Endothelial cell of umbilical vein (primary cell): ENCODE measurements around the gene CTIF. TPM values are rescaled to one million over a fixed set of nuclear protein-coding genes. Genes with fewer than 3 reads are reported as not detected.

Experiments
- BruUV-seq: library from RNA; stranded (reverse); fragments of 400-500 nt; replicated peaks from 2 replicates; lab custom pipeline; 2021; lab: Mats Ljungman, UMichigan
- CTCF ChIA-PET: fragments of 300-600, 350-600 bp; sonication (Branson Sonifier 250); formaldehyde crosslinking; loops from one replicate; lab custom pipeline; 2021; ENCODE audit warnings: antibody characterized with exemption, inconsistent platforms; lab: Charles Lee
- POLR2A ChIA-PET: fragments of 300-600, 350-600 bp; sonication (Branson Sonifier 250); formaldehyde crosslinking; loops from one replicate; lab custom pipeline; 2021; ENCODE audit warnings: antibody characterized with exemption, inconsistent platforms; lab: Charles Lee
- DNase-seq: peaks from one replicate; pipeline ENCODE4 v3.0.0-alpha.2; 2011; ENCODE audit warnings: low read depth, low spot score
- FAIRE-seq: peaks from 2 replicates; lab custom pipeline; 2011; peaks lifted over from hg19 to GRCh38; lab: Jason Lieb, UNC
- H2AFZ ChIP-seq: 2 replicates; pipeline ENCODE4 v1.6.0; 2012; ENCODE audit warnings: low read depth, low read length, control low read depth, inconsistent platforms
- H3K27ac ChIP-seq: 2 replicates; pipeline ENCODE4 v1.5.1; 2011; ENCODE audit warnings: low read depth, mild to moderate bottlenecking, control low read depth, low read length, moderate library complexity; ENCODE audit not compliant: insufficient read depth
- H3K27me3 ChIP-seq, 2 experiments: 2 replicates each; pipeline versions ENCODE4 v1.6.0 to v1.6.1; 2011; ENCODE audit warnings: low read length in 2 of 2, mixed read lengths in 1 of 2; ENCODE audit not compliant: control insufficient read depth in 2 of 2, insufficient read depth in 2 of 2
- H3K36me3 ChIP-seq, 2 experiments: 2 replicates in 1 of 2; 3 replicates in 1 of 2; pipeline ENCODE4 v1.5.1; 2011; ENCODE audit warnings: low read length in 2 of 2, mild to moderate bottlenecking in 1 of 2, moderate library complexity in 1 of 2; ENCODE audit not compliant: control insufficient read depth in 2 of 2, insufficient read depth in 2 of 2; ENCODE audit errors: extremely low read depth in 1 of 2
- H3K4me1 ChIP-seq: 3 replicates; pipeline ENCODE4 v1.5.1; 2011; ENCODE audit warnings: mild to moderate bottlenecking, low read length; ENCODE audit not compliant: control insufficient read depth, insufficient read depth; ENCODE audit errors: extremely low read depth
- H3K4me2 ChIP-seq: 2 replicates; pipeline ENCODE4 v1.6.1; 2011; ENCODE audit warnings: low read length, control low read depth, mixed read lengths; ENCODE audit not compliant: insufficient read depth
- H3K4me3 ChIP-seq, 3 experiments: fragments of 200-600 bp in 1 of 3; sonication (generic), shearing (Covaris generic) in 1 of 3; replicated peaks in 1 of 3; 2 replicates each; pipeline ENCODE4 v1.5.1; 2011 to 2016; ENCODE audit warnings: control low read depth in 3 of 3, low read length in 3 of 3, mild to moderate bottlenecking in 2 of 3, inconsistent platforms in 1 of 3, low read depth in 1 of 3, moderate library complexity in 1 of 3; ENCODE audit not compliant: insufficient read depth in 1 of 3
- H3K79me2 ChIP-seq: 2 replicates; pipeline ENCODE4 v1.6.0; 2012; ENCODE audit warnings: low read length, inconsistent platforms; ENCODE audit not compliant: control insufficient read depth, insufficient read depth
- H3K9ac ChIP-seq: replicated peaks from 2 replicates; pipeline ENCODE3; 2011; ENCODE audit warnings: low read length, control low read depth; ENCODE audit not compliant: insufficient read depth; ENCODE audit errors: extremely low read depth
- H3K9me1 ChIP-seq: replicated peaks from 3 replicates; pipeline ENCODE4 v1.6.0; 2011; ENCODE audit warnings: mild to moderate bottlenecking, low read length; ENCODE audit not compliant: control insufficient read depth, insufficient read depth; ENCODE audit errors: extremely low read depth
- H3K9me3 ChIP-seq: replicated peaks from 2 replicates; pipeline ENCODE4 v1.5.1; 2012; ENCODE audit warnings: low read length, inconsistent platforms; ENCODE audit not compliant: control insufficient read depth, insufficient read depth
- H4K20me1 ChIP-seq: replicated peaks from 2 replicates; pipeline ENCODE3; 2011; ENCODE audit warnings: mild to moderate bottlenecking, low read length; ENCODE audit not compliant: control insufficient read depth, insufficient read depth; ENCODE audit errors: extremely low read depth
- CTCF ChIP-seq, 2 donors: IDR thresholded peaks; 1 replicate in 1 of 2; 2 replicates in 1 of 2; pipeline ENCODE4 v1.5.1; 2011; ENCODE audit warnings: low read length in 2 of 2, mild to moderate bottlenecking in 2 of 2, moderate library complexity in 2 of 2, control low read depth in 1 of 2, inconsistent platforms in 1 of 2, low read depth in 1 of 2; ENCODE audit not compliant: insufficient read depth in 1 of 2; ENCODE audit errors: extremely low read depth in 1 of 2
- EZH2 ChIP-seq: IDR thresholded peaks from 2 replicates; pipeline ENCODE4 v1.6.1; 2012; ENCODE audit warnings: borderline replicate concordance, low read depth, mild to moderate bottlenecking, moderate library complexity, low read length, inconsistent platforms; ENCODE audit not compliant: severe bottlenecking
- FOS ChIP-seq: IDR thresholded peaks from 2 replicates; pipeline ENCODE4 v1.6.1; 2011; ENCODE audit warnings: mild to moderate bottlenecking, low read length, moderate library complexity, borderline replicate concordance; ENCODE audit not compliant: insufficient read depth
- GATA2 ChIP-seq: IDR thresholded peaks from 2 replicates; pipeline ENCODE4 v1.7.0; 2011; ENCODE audit warnings: low read depth, mild to moderate bottlenecking, moderate library complexity, mixed read lengths, low read length; ENCODE audit not compliant: insufficient read length, insufficient read depth
- JUN ChIP-seq: IDR thresholded peaks from 2 replicates; pipeline ENCODE4 v1.6.1; 2011; ENCODE audit warnings: borderline replicate concordance, low read depth; ENCODE audit not compliant: insufficient read length, insufficient read depth
- MAX ChIP-seq: IDR thresholded peaks from 2 replicates; pipeline ENCODE4 v1.6.1; 2011; ENCODE audit not compliant: insufficient read depth, insufficient read length
- MYC ChIP-seq: IDR thresholded peaks from one replicate; pipeline ENCODE4 v1.6.1; 2011; ENCODE audit warnings: mild to moderate bottlenecking, low read depth, low read length
- POLR2A ChIP-seq: IDR thresholded peaks from 2 replicates; pipeline ENCODE4 v1.6.1; 2012; ENCODE audit warnings: low read depth, mild to moderate bottlenecking, control low read depth, low read length
- POLR2AphosphoS5 ChIP-seq: IDR thresholded peaks from 2 replicates; pipeline ENCODE4 v1.6.1; 2012; ENCODE audit warnings: low read depth, mild to moderate bottlenecking, control low read depth, low read length, moderate library complexity; ENCODE audit not compliant: insufficient read depth
- dilution Hi-C: fragments of 300-500 bp; cut with MboI; formaldehyde crosslinking; loops from one replicate; pipeline ENCODE4 v1.15.0; 2019; ENCODE audit warnings: low sequenced_read_pairs; ENCODE audit not compliant: extremely low pct_ligation_motif_present
- intact Hi-C: fragments of 100-400 bp; cut with micrococcal nuclease; formaldehyde crosslinking; loops from one replicate; pipeline ENCODE4 v1.10.0; 2022
- polyA plus RNA-seq, 4 experiments: library from polyadenylated mRNA; depleted of rRNA in 3 of 4; stranded (reverse) in 3 of 4; unstranded in 1 of 4; fragments of >200 nt; gene quantifications; 2 replicates each; pipeline versions ENCODE4 v1.2.1 to v1.2.3, GENCODE V29; 2011 to 2012; ENCODE audit warnings: missing spikeins in 1 of 4
- total RNA-seq: library from RNA; stranded (reverse); gene quantifications from 2 replicates; pipeline ENCODE4 v1.2.3, GENCODE V29; 2021

CTIF gene
- total and polyA plus RNA-seq, 2 donors (not counting 3 experiments of a cell fraction or from before 2014, with no cell fraction given) = 20.9 to 57.7 TPM

DNA sequence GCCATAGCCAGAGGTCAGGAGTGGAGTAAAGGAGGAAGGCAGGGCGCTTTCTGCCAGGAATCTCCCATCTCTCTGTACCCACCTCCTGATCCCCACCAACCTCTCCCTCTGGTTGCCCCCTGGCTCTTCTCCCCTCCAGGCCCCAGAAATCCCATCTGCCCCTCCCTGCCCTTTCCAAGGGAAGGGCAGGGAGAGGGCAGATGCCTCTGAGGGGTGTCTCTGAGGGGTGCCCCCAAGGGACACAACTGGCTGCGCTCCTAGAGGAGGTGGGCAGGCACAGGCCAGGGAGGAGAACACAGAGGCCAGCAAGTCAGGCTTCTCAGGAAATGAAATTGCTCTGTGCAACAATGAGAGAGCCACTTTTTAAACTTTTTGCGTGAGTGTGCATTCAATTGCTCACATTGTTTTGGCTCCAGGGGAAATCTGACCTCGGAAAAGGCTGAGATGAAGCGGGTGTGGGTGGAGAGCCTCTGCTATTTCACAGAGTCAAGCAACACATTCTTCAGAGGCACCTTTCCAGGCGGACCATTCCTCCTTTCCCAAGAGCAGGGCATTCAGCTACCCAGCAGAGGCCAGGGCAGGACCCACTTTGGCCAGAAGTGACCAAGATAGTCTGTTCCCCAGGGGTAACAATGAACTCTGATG is 286.4 kb downstream of the CTIF start:
- no peak overlapping the region for H3K4me3 ChIP-seq
- no peaks in the 10 kb centered on the region for H3K9me1 ChIP-seq
- no peak overlapping the region for H2AFZ ChIP-seq
- peak; percentile 66 for DNase-seq
- ChIA-PET POLR2A (no interaction called here), CTCF (interaction anchor here (1.0 kb wide), 1 partner anchor 112 kb away, joined by 3 read pairs; no protein-coding TSS in a partner anchor)
- H3K4me2 ChIP-seq = peak overlapping the region; percentile 51
- no peaks in the 10 kb centered on the region for H3K27me3 ChIP-seq
- dilution Hi-C loops = no loop called here
- no peaks in the 10 kb centered on the region for H4K20me1 ChIP-seq
- BruUV-seq = no TSS peak
- H3K9me3 ChIP-seq = no peaks in the 10 kb centered on the region
- FAIRE-seq = peak; percentile 89
- no peak overlapping the region for H3K9ac ChIP-seq
- no peaks in the 10 kb centered on the region for H3K36me3 ChIP-seq
- no peak for TF ChIP-seq JUN
- TF ChIP-seq CTCF (IDR thresholded peaks at IDR 0.05; ENCODE audit: extremely low read depth in 1 of 2, insufficient read depth in 1 of 2, low read depth in 1 of 2, low read length in 2 of 2) = no peak
- no peak for TF ChIP-seq POLR2A
- TF ChIP-seq GATA2 = no peak
- no peak for TF ChIP-seq MYC
- no peak for TF ChIP-seq FOS
- TF ChIP-seq POLR2AphosphoS5 = no peak
- no peak for TF ChIP-seq EZH2
- no peak for TF ChIP-seq MAX
- intact Hi-C loops = loop anchor here (1.0 kb wide), 1 partner anchor 48 kb away; no protein-coding TSS in a partner anchor
- H3K79me2 ChIP-seq = no peaks in the 10 kb centered on the region
- peaks cover 26% of the 10 kb centered on the region for H3K4me1 ChIP-seq
- no peak overlapping the region for H3K27ac ChIP-seq
